NCI-H2171 (cell line): Measurements from ENCODE around the gene TMEM208.

ENCODE experiments used
- DNase-seq: peaks from one replicate; lab custom pipeline; 2025; lab: John Stamatoyannopoulos, UW

Gene TMEM208

GRCh38 chr16:67226804-67227566 lies at the start of gene TMEM208:
Gene TMEM208, plus strand, starts transcription at chr16:67227130. Its CDS starts 89 bp downstream, at chr16:67227219.
- peak; percentile 98 for DNase-seq

- peak; percentile 90 for DNase-seq
Measured at GRCh38 chr16:67177743-67178699, 48.9 kb upstream of the TMEM208 start.

GRCh38 chr16:67179421-67180080 lies 47.4 kb upstream of the TMEM208 start:
- no peak for DNase-seq

GRCh38 chr16:67180166-67180565 lies 46.8 kb upstream of the TMEM208 start:
- no peak for DNase-seq

GRCh38 chr16:67181346-67181745 lies 45.6 kb upstream of the TMEM208 start:
- DNase-seq: no peak

GRCh38 chr16:67182288-67182687 lies 44.6 kb upstream of the TMEM208 start:
- DNase-seq: no peak

GRCh38 chr16:67183284-67183626 lies 43.7 kb upstream of the TMEM208 start:
- DNase-seq: no peak

- DNase-seq: peak; percentile 96
Measured at GRCh38 chr16:67183627-67184452, 43.1 kb upstream of the TMEM208 start, which contains the start of gene MATCAP1. Gene MATCAP1, minus strand, starts transcription at chr16:67183963. Its CDS starts 3,353 bp downstream, at chr16:67180610.

GRCh38 chr16:67184453-67184994 lies 42.4 kb upstream of the TMEM208 start:
- DNase-seq: peak; percentile 51

GRCh38 chr16:67184995-67185650 lies 41.8 kb upstream of the TMEM208 start:
- peak; percentile 70 for DNase-seq

- DNase-seq: no peak
Measured at GRCh38 chr16:67185651-67186134, 41.2 kb upstream of the TMEM208 start.

- no peak for DNase-seq
Measured at GRCh38 chr16:67186550-67186950, 40.4 kb upstream of the TMEM208 start.

GRCh38 chr16:67187175-67187890 lies 39.6 kb upstream of the TMEM208 start:
- DNase-seq: no peak

- DNase-seq: no peak
Measured at GRCh38 chr16:67188323-67188722, 38.6 kb upstream of the TMEM208 start.

GRCh38 chr16:67188798-67189197 lies 38.1 kb upstream of the TMEM208 start:
- no peak for DNase-seq

GRCh38 chr16:67190041-67190440 lies 36.9 kb upstream of the TMEM208 start, which contains the start of gene EXOC3L1:
Gene EXOC3L1, minus strand, starts transcription at chr16:67190136. Its CDS starts 460 bp downstream, at chr16:67189676.
- DNase-seq: no peak

- no peak for DNase-seq
Measured at GRCh38 chr16:67190448-67191399, 36.2 kb upstream of the TMEM208 start.

GRCh38 chr16:67191411-67191994 lies 35.4 kb upstream of the TMEM208 start:
- DNase-seq: no peak
